GM23248 (cell line): ENCODE measurements around the gene NFIA. TPM values are rescaled to one million over a fixed set of nuclear protein-coding genes. Genes with fewer than 3 reads are reported as not detected.
A peak's percentile ranks its signal among the peaks of the same experiment; 100 is the strongest.

Source experiments
- DNase-seq: peaks from one replicate; pipeline ENCODE4 v3.0.0-alpha.2; 2015
- H2AFZ ChIP-seq: fragments of 200-600 bp; sonication (generic); 2 replicates; pipeline ENCODE4 v1.6.1; 2016; ENCODE audit warnings: antibody characterized with exemption
- H3F3A ChIP-seq: fragments of 200-600 bp; sonication (generic); 2 replicates; pipeline ENCODE4 v1.6.1; 2016; ENCODE audit warnings: mild to moderate bottlenecking, antibody characterized with exemption, mixed run types; ENCODE audit not compliant: insufficient read depth
- H3K27ac ChIP-seq: fragments of 200-600 bp; sonication (generic); 2 replicates; pipeline ENCODE4 v1.5.1; 2016; ENCODE audit warnings: mild to moderate bottlenecking
- H3K27me3 ChIP-seq: fragments of 200-600 bp; sonication (generic); replicated peaks from 2 replicates; pipeline ENCODE4 v1.6.1; 2016; ENCODE audit warnings: mild to moderate bottlenecking; ENCODE audit not compliant: insufficient read depth
- H3K36me3 ChIP-seq: fragments of 200-600 bp; sonication (generic); 2 replicates; pipeline ENCODE4 v1.6.1; 2016; ENCODE audit warnings: low read depth, mild to moderate bottlenecking
- H3K4me1 ChIP-seq: fragments of 200-600 bp; sonication (generic); 2 replicates; pipeline ENCODE4 v1.6.1; 2016; ENCODE audit warnings: mild to moderate bottlenecking; ENCODE audit not compliant: insufficient read depth
- H3K4me2 ChIP-seq: fragments of 200-600 bp; sonication (generic); one replicate; pipeline ENCODE4 v1.6.1; 2016; ENCODE audit warnings: mild to moderate bottlenecking; ENCODE audit not compliant: unreplicated experiment
- H3K4me3 ChIP-seq: fragments of 200-600 bp; sonication (generic); 2 replicates; pipeline ENCODE4 v1.5.1; 2016; ENCODE audit warnings: mild to moderate bottlenecking
- H3K79me2 ChIP-seq: fragments of 200-600 bp; sonication (generic); 2 replicates; pipeline ENCODE4 v1.6.1; 2016; ENCODE audit warnings: mild to moderate bottlenecking; ENCODE audit not compliant: insufficient read depth
- H3K9ac ChIP-seq: fragments of 200-600 bp; sonication (generic); 2 replicates; pipeline ENCODE4 v1.6.1; 2016; ENCODE audit warnings: mild to moderate bottlenecking
- H3K9me2 ChIP-seq: fragments of 200-600 bp; sonication (generic); 2 replicates; pipeline ENCODE4 v1.6.1; 2016; ENCODE audit warnings: mixed run types, mild to moderate bottlenecking, moderate library complexity; ENCODE audit not compliant: insufficient read depth
- H3K9me3 ChIP-seq: fragments of 200-600 bp; sonication (generic); one replicate; pipeline ENCODE4 v1.6.1; 2017; ENCODE audit warnings: low read depth
- H4K20me1 ChIP-seq: fragments of 200-600 bp; sonication (generic); 2 replicates; pipeline ENCODE4 v1.6.0; 2016; ENCODE audit not compliant: insufficient read depth
- EZH2 ChIP-seq: fragments of 200-600 bp; sonication (generic); IDR thresholded peaks from 2 replicates; pipeline ENCODE4 v1.6.1; 2018; ENCODE audit warnings: antibody characterized with exemption, mild to moderate bottlenecking; ENCODE audit not compliant: insufficient read depth, poor library complexity, severe bottlenecking
- EZH2phosphoT487 ChIP-seq: fragments of 200-600 bp; sonication (generic); IDR thresholded peaks from 2 replicates; pipeline ENCODE4 v1.6.1; 2018; ENCODE audit warnings: antibody characterized with exemption, moderate library complexity, mild to moderate bottlenecking, low read depth; ENCODE audit not compliant: insufficient read depth
- WGBS, 2 experiments: methylation state at CpG; one replicate each; pipeline ENCODE4 v1.1.6; 2015 to 2017; ENCODE audit warnings: low lambda C conversion rate in 2 of 2, low coverage in 1 of 2; ENCODE audit errors: missing lambda C conversion rate in 2 of 2; 5-methylcytosine and 5-hydroxymethylcytosine counted together
- in situ Hi-C: fragments of 300-500 bp; cut with MboI; formaldehyde crosslinking; loops from 2 replicates; pipeline ENCODE4 v1.15.0; 2020
- polyA plus RNA-seq: library from polyadenylated mRNA; unstranded; fragments of >200 nt; fragmentation: Nextera tagmentation; extraction: Ambion mirVana; gene quantifications from 2 replicates; pipeline ENCODE4 v1.2.1, GENCODE V29; 2016
- total RNA-seq: library from RNA; depleted of rRNA; stranded (reverse); fragments of >200 nt; shearing (Covaris generic); gene quantifications from 2 replicates; pipeline ENCODE4 v1.2.3, GENCODE V29; 2014

NFIA gene
- total and polyA plus RNA-seq, 2 experiments from 2014 or later = 3.4 to 8.8 TPM

GRCh38 chr1:61131716-61132115, 49.4 kb downstream of the NFIA start:
- peak; percentile 15 for DNase-seq
- 0 out of 2 replicates have a peak, but pooled peaks cover 8% of the 10 kb centered on the region for H3K4me1 ChIP-seq
- H3F3A ChIP-seq = peaks cover 4% of the 10 kb centered on the region; the same call in 1 of the 2 replicates
- H3K79me2 ChIP-seq = no peaks in the 10 kb centered on the region
- H4K20me1 ChIP-seq = no peaks in the 10 kb centered on the region
- no peaks in the 10 kb centered on the region for H3K9me2 ChIP-seq
- H3K9ac ChIP-seq = no peak overlapping the region
- H3K4me3 ChIP-seq = no peak overlapping the region
- TF ChIP-seq EZH2phosphoT487 = no peak
- no peak for TF ChIP-seq EZH2
- in situ Hi-C loops = no loop called here
- H3K27me3 ChIP-seq = no peaks in the 10 kb centered on the region
- no peak overlapping the region for H3K27ac ChIP-seq
- no peaks in the 10 kb centered on the region for H3K36me3 ChIP-seq
- H2AFZ ChIP-seq = no peak overlapping the region
- H3K4me2 ChIP-seq = peak overlapping the region; percentile 45
- no peaks in the 10 kb centered on the region for H3K9me3 ChIP-seq

- Histone ChIP-seq H3K79me2 (no peaks in the 10 kb centered on the region), H3K9me3 (no peaks in the 10 kb centered on the region), H3F3A (peaks cover 4% of the 10 kb centered on the region; the same call in 1 of the 2 replicates), H3K4me2 (peak overlapping the region; percentile 45), H3K27ac (no peak overlapping the region), H3K4me3 (peak overlapping the region; percentile 24; the same call in 1 of the 2 replicates), H3K9me2 (no peaks in the 10 kb centered on the region), H3K9ac (no peak overlapping the region), H3K4me1 (0 out of 2 replicates have a peak, but pooled peaks cover 8% of the 10 kb centered on the region), H3K36me3 (no peaks in the 10 kb centered on the region), H4K20me1 (no peaks in the 10 kb centered on the region), H2AFZ (peak overlapping the region; percentile 60), H3K27me3 (no peaks in the 10 kb centered on the region)
- 45 to 56% methylated on average over 5 of the region's 5 CpGs for WGBS, 2 experiments
- TF ChIP-seq EZH2 (no peak), EZH2phosphoT487 (no peak)
- in situ Hi-C loops = no loop called here
- DNase-seq = no peak
Observed at GRCh38 chr1:61132176-61132638, 49.8 kb downstream of the NFIA start.

GRCh38 chr1:61132645-61133334, 50.4 kb downstream of the NFIA start:
- no peak for TF ChIP-seq EZH2phosphoT487
- TF ChIP-seq EZH2 = no peak
- no peaks in the 10 kb centered on the region for H3K79me2 ChIP-seq
- H3K27ac ChIP-seq = no peak overlapping the region
- peak; percentile 4 for DNase-seq
- 0 out of 2 replicates have a peak, but pooled peaks cover 8% of the 10 kb centered on the region for H3K4me1 ChIP-seq
- H3K9ac ChIP-seq = no peak overlapping the region
- H3F3A ChIP-seq = peaks cover 4% of the 10 kb centered on the region; the same call in 1 of the 2 replicates
- in situ Hi-C loops = no loop called here
- H3K4me2 ChIP-seq = peak overlapping the region; percentile 45
- no peaks in the 10 kb centered on the region for H3K27me3 ChIP-seq
- no peaks in the 10 kb centered on the region for H3K36me3 ChIP-seq
- no peaks in the 10 kb centered on the region for H3K9me3 ChIP-seq
- H3K4me3 ChIP-seq = peak overlapping the region; percentile 24; the same call in 1 of the 2 replicates
- H3K9me2 ChIP-seq = no peaks in the 10 kb centered on the region
- 40 to 46% methylated on average over 6 of the region's 6 CpGs for WGBS, 2 experiments
- peak overlapping the region; percentile 60 for H2AFZ ChIP-seq
- H4K20me1 ChIP-seq = no peaks in the 10 kb centered on the region

- Histone ChIP-seq H2AFZ (no peak overlapping the region), H3K4me1 (0 out of 2 replicates have a peak, but pooled peaks cover 8% of the 10 kb centered on the region), H3K36me3 (no peaks in the 10 kb centered on the region), H3K79me2 (no peaks in the 10 kb centered on the region), H3K9ac (no peak overlapping the region), H3F3A (peaks cover 4% of the 10 kb centered on the region; the same call in 1 of the 2 replicates), H3K27ac (no peak overlapping the region), H3K9me3 (no peaks in the 10 kb centered on the region), H3K4me3 (no peak overlapping the region), H3K4me2 (no peak overlapping the region), H3K9me2 (no peaks in the 10 kb centered on the region), H3K27me3 (no peaks in the 10 kb centered on the region), H4K20me1 (no peaks in the 10 kb centered on the region)
- no peak for DNase-seq
- TF ChIP-seq EZH2 (no peak), EZH2phosphoT487 (no peak)
- WGBS, 2 experiments = 80 to 84% methylated on average over 4 of the region's 4 CpGs
- in situ Hi-C loops = no loop called here
Observed at GRCh38 chr1:61133335-61134019, 51.1 kb downstream of the NFIA start.
